K562 (cell line): Measurements from ENCODE around the gene CALM1. TPM values are rescaled to one million over a fixed set of nuclear protein-coding genes. Genes with fewer than 3 reads are reported as not detected.

Source experiments
- ATAC-seq: fragments of 200-7000 bp; cut with Tn5 transposase; 3 replicates; pipeline ENCODE4 v1.9.1; 2020; ENCODE audit warnings: moderate library complexity
- BruUV-seq: library from RNA; stranded (reverse); fragments of 400-500 nt; replicated peaks from 2 replicates; lab custom pipeline; 2021; lab: Mats Ljungman, UMichigan
- CTCF ChIA-PET: fragments of 300-600 bp; formaldehyde crosslinking; extraction: SDS; loops from one replicate; lab custom pipeline; 2021; ENCODE audit warnings: low intra/inter-chr PET ratio; lab: Yijun Ruan, JAX
- POLR2A ChIA-PET: fragments of 300-600, 350-650 bp; sonication (Branson Sonifier 250); formaldehyde crosslinking; extraction: SDS; loops from one replicate; lab custom pipeline; 2021; ENCODE audit warnings: antibody characterized with exemption, inconsistent platforms; lab: Yijun Ruan, JAX
- DNase-seq, 4 experiments: peaks; one replicate each; pipeline versions ENCODE4 v3.0.0 to v3.0.0-alpha.2; 2011 to 2018; ENCODE audit warnings: low spot score in 3 of 4, mixed read lengths in 3 of 4; ENCODE audit errors: extremely low read depth in 1 of 4
- FAIRE-seq: peaks from 2 replicates; lab custom pipeline; 2011; peaks lifted over from hg19 to GRCh38; lab: Jason Lieb, UNC
- H2AFZ ChIP-seq: 2 replicates; pipeline ENCODE4 v1.6.0; 2011; ENCODE audit warnings: low read depth, low read length, control low read depth, inconsistent platforms
- H3K27ac ChIP-seq: fragments of 200-600 bp; 3 replicates; pipeline ENCODE4 v1.8.0; 2011; ENCODE audit warnings: low read depth, mild to moderate bottlenecking, control low read depth, inconsistent platforms, low read length, moderate library complexity, mixed read lengths; ENCODE audit errors: extremely low read depth
- H3K27me3 ChIP-seq, 2 experiments: fragments of 300-600 bp in 1 of 2; 2 replicates in 1 of 2; 3 replicates in 1 of 2; pipeline versions ENCODE4 v1.6.0 to v1.8.0; 2011; ENCODE audit warnings: inconsistent platforms in 2 of 2, low read length in 2 of 2, mild to moderate bottlenecking in 1 of 2, mixed read lengths in 1 of 2, moderate library complexity in 1 of 2; ENCODE audit not compliant: control insufficient read depth in 2 of 2, insufficient read depth in 2 of 2
- H3K36me3 ChIP-seq: fragments of 300-600 bp; 3 replicates; pipeline ENCODE4 v1.8.0; 2011; ENCODE audit warnings: mild to moderate bottlenecking, low read length, inconsistent platforms; ENCODE audit not compliant: control insufficient read depth, insufficient read depth
- H3K4me1 ChIP-seq, 2 experiments: fragments of 200-600 bp in 1 of 2; replicated peaks in 1 of 2; 2 replicates in 1 of 2; 3 replicates in 1 of 2; pipeline versions ENCODE4 v1.5.1 to v1.8.0; 2011; ENCODE audit warnings: inconsistent platforms in 2 of 2, low read length in 2 of 2, mild to moderate bottlenecking in 1 of 2, mixed read lengths in 1 of 2, moderate library complexity in 1 of 2; ENCODE audit not compliant: control insufficient read depth in 2 of 2, insufficient read depth in 2 of 2
- H3K4me2 ChIP-seq: 2 replicates; pipeline ENCODE4 v1.6.1; 2011; ENCODE audit warnings: low read length, control low read depth, inconsistent platforms, mixed read lengths; ENCODE audit not compliant: insufficient read depth
- H3K4me3 ChIP-seq: fragments of 200-600 bp; sonication (generic), shearing (Covaris generic); 2 replicates; pipeline ENCODE4 v1.5.1; 2016; ENCODE audit warnings: control low read depth, inconsistent platforms
- H3K79me2 ChIP-seq: fragments of 200-600 bp; 3 replicates; pipeline ENCODE4 v1.8.0; 2011; ENCODE audit warnings: low read length, inconsistent platforms; ENCODE audit not compliant: control insufficient read depth, insufficient read depth
- H3K9ac ChIP-seq, 2 experiments: 2 replicates each; pipeline versions ENCODE4 v1.6.0 to v1.6.1; 2011; ENCODE audit warnings: low read depth in 2 of 2, low read length in 2 of 2, control low read depth in 1 of 2, inconsistent platforms in 1 of 2, mild to moderate bottlenecking in 1 of 2, mixed read lengths in 1 of 2; ENCODE audit not compliant: insufficient read depth in 1 of 2
- H3K9me1 ChIP-seq: one replicate; pipeline ENCODE4 v1.6.0; 2011; ENCODE audit warnings: inconsistent platforms, mild to moderate bottlenecking, low read length, moderate library complexity; ENCODE audit not compliant: control insufficient read depth, insufficient read depth
- H3K9me3 ChIP-seq: replicated peaks from 2 replicates; pipeline ENCODE4 v1.5.1; 2011; ENCODE audit warnings: low read depth, low read length, inconsistent platforms; ENCODE audit not compliant: control insufficient read depth, insufficient read depth
- H4K20me1 ChIP-seq: replicated peaks from 2 replicates; pipeline ENCODE4 v1.6.1; 2011; ENCODE audit warnings: low read length, inconsistent platforms, mixed read lengths; ENCODE audit not compliant: control insufficient read depth, insufficient read depth
- CBX2 ChIP-seq: fragments of 200-600 bp; sonication (generic); IDR thresholded peaks from one replicate; pipeline ENCODE4 v1.6.1; 2012; ENCODE audit warnings: mild to moderate bottlenecking, low read length, inconsistent platforms; ENCODE audit not compliant: insufficient read depth, poor library complexity, severe bottlenecking
- NFATC3 ChIP-seq: fragments of 450-650 bp; IDR thresholded peaks from 2 replicates; pipeline ENCODE4 v1.6.1; 2017; ENCODE audit warnings: mild to moderate bottlenecking
- RBM14 ChIP-seq: fragments of 200-400 bp; formaldehyde crosslinking; IDR thresholded peaks from 2 replicates; pipeline ENCODE4 v1.6.1; 2018; ENCODE audit warnings: low read depth, mild to moderate bottlenecking, low read length, moderate library complexity, borderline replicate concordance; ENCODE audit not compliant: insufficient read depth
- SAP30 ChIP-seq: fragments of 200-600 bp; sonication (generic); IDR thresholded peaks from 2 replicates; pipeline ENCODE4 v1.6.1; 2012; ENCODE audit warnings: borderline replicate concordance, low read depth, mild to moderate bottlenecking, moderate library complexity, low read length, control low read depth, inconsistent platforms; ENCODE audit not compliant: insufficient read depth, poor library complexity, severe bottlenecking
- TEAD1 ChIP-seq, 2 experiments: fragments of 450-650 bp in 1 of 2; sonication (generic) in 1 of 2; formaldehyde crosslinking; IDR thresholded peaks; 2 replicates each; pipeline versions ENCODE4 v1.4.0 to v1.8.0; 2020 to 2022; ENCODE audit warnings: mild to moderate bottlenecking in 2 of 2, missing genetic modification reagents in 1 of 2
- ZNF282 ChIP-seq: sonication (generic); formaldehyde crosslinking; IDR thresholded peaks from 2 replicates; pipeline ENCODE4 v1.8.1; 2023; ENCODE audit warnings: missing genetic modification reagents
- WGBS: fragments of 100-300 bp; shearing (Covaris generic); methylation state at CpG from one replicate; pipeline ENCODE4 v1.1.6; 2016; ENCODE audit warnings: low coverage, mixed read lengths; ENCODE audit not compliant: insufficient coverage; ENCODE audit errors: missing lambda C conversion rate; 5-methylcytosine and 5-hydroxymethylcytosine counted together
- in situ Hi-C: fragments of 300-500 bp; cut with MboI; formaldehyde crosslinking; loops from 4 replicates; pipeline ENCODE4 v1.15.0; 2018; ENCODE audit warnings: inconsistent platforms, mixed read lengths
- intact Hi-C: fragments of 100-400 bp; cut with micrococcal nuclease; formaldehyde crosslinking; loops from 2 replicates; pipeline ENCODE4 v1.14.2; 2022
- polyA plus RNA-seq, 8 experiments: library from polyadenylated mRNA; depleted of rRNA in 4 of 8; stranded (reverse) in 5 of 8; unstranded in 3 of 8; fragments of >200 nt; fragmentation: Nextera tagmentation in 2 of 8; fragmentation: Illumina TruSeq in 1 of 8; extraction: Ambion mirVana in 2 of 8; extraction: Trizol in 1 of 8; gene quantifications; 2 replicates each; pipeline versions ENCODE4 v1.2.1 to v1.2.3, GENCODE V29; 2011 to 2014; ENCODE audit warnings: inconsistent platforms in 1 of 8, missing spikeins in 1 of 8
- total RNA-seq, 7 experiments: library from RNA; depleted of rRNA in 6 of 7; stranded (reverse); fragments of >200 nt in 6 of 7; fragmentation: Illumina TruSeq in 2 of 7; extraction: Trizol in 2 of 7; gene quantifications; 2 replicates each; pipeline versions ENCODE4 v1.2.1 to v1.2.3, GENCODE V29; 2011 to 2021; ENCODE audit warnings: low replicate concordance in 1 of 7
- TF ChIP-seq, protein P1 (sequence below): sonication (generic); formaldehyde crosslinking; IDR thresholded peaks from 2 replicates; pipeline ENCODE4 v1.8.0; 2022; ENCODE audit warnings: missing genetic modification reagents, mild to moderate bottlenecking, borderline replicate concordance

The CALM1 gene
- total and polyA plus RNA-seq, 9 of the 15 experiments (the other 6 are each of a cell fraction or from before 2014, with no cell fraction given): 48.0 to 269 (median 158) TPM

DNA sequence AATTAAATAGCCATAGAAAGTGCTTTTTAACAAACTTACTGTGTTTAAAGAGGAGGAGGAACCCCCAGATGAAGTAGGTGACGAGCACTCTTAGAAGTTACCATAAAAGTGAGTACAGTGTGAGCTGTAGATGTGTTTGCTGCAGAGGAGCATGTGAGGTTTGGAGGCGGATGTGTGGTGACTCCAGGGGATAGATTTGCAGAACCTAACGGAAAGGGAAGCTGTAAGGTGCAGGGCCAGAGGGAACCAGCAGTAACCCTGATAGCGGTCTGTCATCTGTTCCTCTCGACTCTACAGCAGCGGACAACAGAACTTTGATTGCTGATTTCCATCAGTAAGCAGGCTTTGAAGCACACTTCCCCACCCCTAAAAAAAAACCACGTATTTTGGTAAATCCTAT, 5.2 kb downstream of the CALM1 start:
- H3K27ac ChIP-seq: no peak overlapping the region
- H2AFZ ChIP-seq: no peak overlapping the region
- H3K9ac ChIP-seq: no peak overlapping the region
- peaks cover 31% of the 10 kb centered on the region for H3K79me2 ChIP-seq
- H3K36me3 ChIP-seq: peaks cover 60% of the 10 kb centered on the region
- intact Hi-C loops: no loop called here
- BruUV-seq: no TSS peak
- in situ Hi-C loops: loop anchor here (10.0 kb wide), 1 partner anchor 123 kb away; no protein-coding TSS in a partner anchor
- H3K4me3 ChIP-seq: no peak overlapping the region
- FAIRE-seq: no peak
- no peak overlapping the region for H3K4me2 ChIP-seq
- 100% methylated on average over 4 of the region's 7 CpGs for WGBS
- no peaks in the 10 kb centered on the region for H3K9me3 ChIP-seq
- TF ChIP-seq SAP30 (no peak), NFATC3 (no peak), RBM14 (no peak), CBX2 (no peak), TEAD1 (CRISPR knock-in tag; IDR thresholded peaks at IDR 0.05) (no peak), ZNF282 (CRISPR knock-in tag) (no peak)
- TF ChIP-seq, protein P1, sequence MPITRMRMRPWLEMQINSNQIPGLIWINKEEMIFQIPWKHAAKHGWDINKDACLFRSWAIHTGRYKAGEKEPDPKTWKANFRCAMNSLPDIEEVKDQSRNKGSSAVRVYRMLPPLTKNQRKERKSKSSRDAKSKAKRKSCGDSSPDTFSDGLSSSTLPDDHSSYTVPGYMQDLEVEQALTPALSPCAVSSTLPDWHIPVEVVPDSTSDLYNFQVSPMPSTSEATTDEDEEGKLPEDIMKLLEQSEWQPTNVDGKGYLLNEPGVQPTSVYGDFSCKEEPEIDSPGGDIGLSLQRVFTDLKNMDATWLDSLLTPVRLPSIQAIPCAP (CRISPR knock-in tag): no peak
- no peak for ATAC-seq
- H4K20me1 ChIP-seq: no peaks in the 10 kb centered on the region; the same call in none of the 2 replicates
- peaks cover 6 to 9% of the 10 kb centered on the region in 2 experiments; a peak in 4 of 5 replicates for H3K4me1 ChIP-seq
- ChIA-PET CTCF (no interaction called here), POLR2A (no interaction called here)
- H3K9me1 ChIP-seq: no peaks in the 10 kb centered on the region
- no peak for DNase-seq
- no peaks in the 10 kb centered on the region for H3K27me3 ChIP-seq
